GM12891 (cell line): Measurements from ENCODE around the gene KRTCAP2.

Source experiments
- PAX5 ChIP-seq: IDR thresholded peaks from 2 replicates; pipeline ENCODE4 v1.6.1; 2011; ENCODE audit warnings: low read length, moderate library complexity, mild to moderate bottlenecking; ENCODE audit not compliant: insufficient read depth, severe bottlenecking
- POLR2A ChIP-seq: IDR thresholded peaks from 2 replicates; pipeline ENCODE4 v1.6.1; 2011; ENCODE audit warnings: low read depth, low read length, control low read depth
- POLR2AphosphoS5 ChIP-seq: IDR thresholded peaks from 2 replicates; pipeline ENCODE4 v1.6.1; 2011; ENCODE audit warnings: low read depth, low read length, control low read depth
- TAF1 ChIP-seq: IDR thresholded peaks from 2 replicates; pipeline ENCODE4 v1.6.1; 2011; ENCODE audit warnings: low read depth, low read length, control low read depth

DNA sequence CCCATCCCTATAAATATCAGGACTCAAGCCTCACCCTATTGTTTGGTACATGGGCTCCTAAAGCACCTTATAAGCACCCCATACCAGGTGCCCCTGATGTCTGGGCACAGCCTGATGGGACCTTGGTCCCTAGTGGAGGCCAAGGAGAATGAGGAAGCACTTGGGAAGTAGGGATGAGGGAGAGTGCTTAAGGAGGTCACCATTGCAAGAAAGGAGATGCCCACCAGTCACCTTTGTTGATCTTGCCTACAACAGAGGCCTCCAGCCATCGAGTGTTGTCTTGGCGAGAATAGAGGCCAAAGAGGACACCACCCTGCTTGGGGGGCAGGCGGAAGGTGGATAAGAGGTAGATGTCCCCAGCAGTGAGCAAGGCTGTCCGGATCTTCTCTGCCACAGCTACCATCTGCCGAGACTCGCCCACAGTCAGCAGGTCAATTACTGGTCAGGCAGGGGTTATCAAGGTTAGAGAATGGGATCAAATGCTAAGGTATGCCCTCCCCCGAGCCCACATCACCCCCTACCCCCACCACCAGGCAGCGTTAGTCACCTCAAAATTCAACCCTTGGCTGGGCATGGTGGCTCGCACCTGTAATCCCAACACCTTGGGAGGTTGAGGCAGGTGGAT is 33.0 kb upstream of the KRTCAP2 start:
- TF ChIP-seq TAF1: no peak
- TF ChIP-seq POLR2A: no peak
- TF ChIP-seq PAX5: no peak
- no peak for TF ChIP-seq POLR2AphosphoS5
